GM12878 (cell line): Measurements from ENCODE around the gene LPIN1. TPM values are rescaled to one million over a fixed set of nuclear protein-coding genes. Genes with fewer than 3 reads are reported as not detected.

Source experiments
- ATAC-seq: fragments of 200-7000 bp; cut with Tn5 transposase; 3 replicates; pipeline ENCODE4 v1.9.1; 2020; ENCODE audit warnings: mild to moderate bottlenecking, moderate library complexity
- BruUV-seq: library from RNA; stranded (reverse); fragments of 400-500 nt; replicated peaks from 2 replicates; lab custom pipeline; 2021; lab: Mats Ljungman, UMichigan
- CTCF ChIA-PET: fragments of 300-600 bp; sonication (Branson Sonifier 250); formaldehyde crosslinking; extraction: SDS; loops from one replicate; lab custom pipeline; 2021; ENCODE audit warnings: inconsistent platforms; lab: Yijun Ruan, JAX
- POLR2A ChIA-PET: fragments of 350-600 bp; formaldehyde crosslinking; extraction: SDS; loops from one replicate; lab custom pipeline; 2021; ENCODE audit warnings: inconsistent platforms; lab: Charles Lee
- RAD21 ChIA-PET: fragments of 300-600 bp; sonication (Branson Sonifier 250); formaldehyde crosslinking; loops from one replicate; lab custom pipeline; 2023; ENCODE audit warnings: antibody characterized with exemption; ENCODE audit not compliant: unreplicated experiment; lab: Charles Lee
- SMC1A ChIA-PET: fragments of 300-600 bp; sonication (Branson Sonifier 250); formaldehyde crosslinking; loops from one replicate; lab custom pipeline; 2023; ENCODE audit not compliant: unreplicated experiment, uncharacterized antibody; lab: Charles Lee
- DNase-seq: peaks from one replicate; pipeline ENCODE4 v3.0.0-alpha.2; 2011; ENCODE audit warnings: low read depth, low spot score
- FAIRE-seq: peaks from 3 replicates; lab custom pipeline; 2011; peaks lifted over from hg19 to GRCh38; lab: Jason Lieb, UNC
- H2AFZ ChIP-seq: 2 replicates; pipeline ENCODE4 v1.6.0; 2011; ENCODE audit warnings: low read depth, low read length, control low read depth; ENCODE audit not compliant: control insufficient read depth
- H3K27ac ChIP-seq: 2 replicates; pipeline ENCODE4 v1.5.1; 2011; ENCODE audit warnings: control low read depth; ENCODE audit not compliant: control insufficient read depth, insufficient read depth
- H3K27me3 ChIP-seq, 2 experiments: replicated peaks in 1 of 2; 2 replicates each; pipeline versions ENCODE4 v1.6.0 to v1.6.1; 2011; ENCODE audit warnings: low read length in 1 of 2; ENCODE audit not compliant: control insufficient read depth in 2 of 2, insufficient read depth in 2 of 2
- H3K36me3 ChIP-seq, 2 experiments: 2 replicates each; pipeline ENCODE4 v1.5.1; 2011; ENCODE audit warnings: low read length in 1 of 2; ENCODE audit not compliant: control insufficient read depth in 2 of 2, insufficient read depth in 2 of 2
- H3K4me1 ChIP-seq: 2 replicates; pipeline ENCODE4 v1.6.1; 2011; ENCODE audit warnings: mild to moderate bottlenecking, low read length, moderate library complexity, mixed read lengths; ENCODE audit not compliant: control insufficient read depth, insufficient read depth
- H3K4me2 ChIP-seq: 2 replicates; pipeline ENCODE4 v1.6.0; 2011; ENCODE audit warnings: control low read depth; ENCODE audit not compliant: control insufficient read depth, insufficient read depth
- H3K4me3 ChIP-seq: fragments of 200-600 bp; sonication (generic); 2 replicates; pipeline ENCODE4 v1.5.1; 2016
- H3K79me2 ChIP-seq: 2 replicates; pipeline ENCODE4 v1.6.0; 2011; ENCODE audit warnings: low read length; ENCODE audit not compliant: control insufficient read depth, insufficient read depth
- H3K9ac ChIP-seq: 2 replicates; pipeline ENCODE4 v1.8.0; 2011; ENCODE audit warnings: low read length, control low read depth, mixed read lengths; ENCODE audit not compliant: control insufficient read depth, insufficient read depth
- H3K9me3 ChIP-seq: replicated peaks from 3 replicates; pipeline ENCODE4 v1.5.1; 2011; ENCODE audit warnings: mild to moderate bottlenecking, low read length; ENCODE audit not compliant: control insufficient read depth, insufficient read depth
- H4K20me1 ChIP-seq: 2 replicates; pipeline ENCODE4 v1.6.0; 2011; ENCODE audit not compliant: control insufficient read depth, insufficient read depth
- BCL11A ChIP-seq: IDR thresholded peaks from 2 replicates; pipeline ENCODE4 v1.6.1; 2011; ENCODE audit warnings: low read depth, low read length
- BHLHE40 ChIP-seq, 2 experiments: fragments of 450-650 bp in 1 of 2; IDR thresholded peaks; 2 replicates each; pipeline ENCODE4 v1.6.1; 2011 to 2017; ENCODE audit warnings: low read depth in 2 of 2, borderline replicate concordance in 1 of 2, improper control_type of control experiment in 1 of 2, low read length in 1 of 2, mild to moderate bottlenecking in 1 of 2
- EED ChIP-seq: sonication (generic); IDR thresholded peaks from 2 replicates; pipeline ENCODE4 v1.6.1; 2016; ENCODE audit warnings: antibody characterized with exemption, low read depth
- EP300 ChIP-seq, 2 experiments: fragments of 150-350 bp in 1 of 2; IDR thresholded peaks; 2 replicates each; pipeline ENCODE4 v1.6.1; 2011 to 2012; ENCODE audit warnings: low read depth in 2 of 2, low read length in 2 of 2, borderline replicate concordance in 1 of 2, improper control_type of control experiment in 1 of 2, inconsistent platforms in 1 of 2; ENCODE audit not compliant: control insufficient read depth in 1 of 2
- IRF3 ChIP-seq: fragments of 450-650 bp; IDR thresholded peaks from 2 replicates; pipeline ENCODE4 v1.6.1; 2014; ENCODE audit warnings: mild to moderate bottlenecking
- KLF5 ChIP-seq: fragments of 450-650 bp; IDR thresholded peaks from 2 replicates; pipeline ENCODE4 v1.6.1; 2014; ENCODE audit warnings: mild to moderate bottlenecking; ENCODE audit not compliant: partially characterized antibody
- MYB ChIP-seq: fragments of 150-350 bp; IDR thresholded peaks from 2 replicates; pipeline ENCODE4 v1.6.1; 2014; ENCODE audit warnings: mild to moderate bottlenecking, low read depth, low read length, borderline replicate concordance
- PAX8 ChIP-seq: fragments of 450-650 bp; IDR thresholded peaks from 2 replicates; pipeline ENCODE4 v1.6.1; 2017; ENCODE audit warnings: mild to moderate bottlenecking, moderate library complexity
- SMC3 ChIP-seq: IDR thresholded peaks from 2 replicates; pipeline ENCODE4 v1.6.1; 2011; ENCODE audit warnings: low read length, improper control_type of control experiment, borderline replicate concordance
- STAT1 ChIP-seq: fragments of 450-650 bp; conservative IDR thresholded peaks from 2 replicates; pipeline ENCODE4 v1.6.1; 2014; ENCODE audit warnings: antibody characterized with exemption, mild to moderate bottlenecking
- TARDBP ChIP-seq: IDR thresholded peaks from 2 replicates; pipeline ENCODE4 v1.6.1; 2016; ENCODE audit warnings: borderline replicate concordance
- TCF3 ChIP-seq: IDR thresholded peaks from 2 replicates; pipeline ENCODE4 v1.6.1; 2012; ENCODE audit warnings: low read depth, mild to moderate bottlenecking, low read length, borderline replicate concordance; ENCODE audit not compliant: insufficient read depth
- ZBTB40 ChIP-seq: fragments of 450-650 bp; IDR thresholded peaks from 2 replicates; pipeline ENCODE4 v1.6.1; 2016; ENCODE audit warnings: mild to moderate bottlenecking, moderate library complexity, borderline replicate concordance
- WGBS: methylation state at CpG from one replicate; pipeline ENCODE4 v1.1.6; 2016; ENCODE audit warnings: low lambda C conversion rate; ENCODE audit not compliant: insufficient replicate concordance, insufficient coverage; ENCODE audit errors: missing lambda C conversion rate; 5-methylcytosine and 5-hydroxymethylcytosine counted together
- in situ Hi-C: fragments of 300-500 bp; cut with MboI; formaldehyde crosslinking; loops from 9 replicates; pipeline ENCODE4 v1.14.3; 2018; ENCODE audit warnings: mixed read lengths
- intact Hi-C: fragments of 100-400 bp; cut with micrococcal nuclease; formaldehyde crosslinking; loops from one replicate; pipeline ENCODE4 v1.14.2; 2022; ENCODE audit not compliant: unreplicated experiment
- polyA plus RNA-seq, 11 experiments: library from polyadenylated mRNA; depleted of rRNA in 4 of 11; unstranded in 6 of 11; stranded (reverse) in 5 of 11; fragments of >200 nt; fragmentation: Nextera tagmentation in 4 of 11; fragmentation: Illumina TruSeq in 1 of 11; extraction: Ambion mirVana in 4 of 11; extraction: Trizol in 1 of 11; gene quantifications; 1 replicate in 1 of 11; 2 replicates in 10 of 11; pipeline versions ENCODE4 v1.2.1 to v1.2.3, GENCODE V29; 2011 to 2016; ENCODE audit warnings: inconsistent platforms in 2 of 11, missing spikeins in 2 of 11, low read depth in 1 of 11
- total RNA-seq, 4 experiments: library from RNA; depleted of rRNA in 3 of 4; stranded (reverse); fragments of >200 nt in 3 of 4; fragmentation: Illumina TruSeq in 1 of 4; extraction: Trizol in 1 of 4; gene quantifications; 2 replicates each; pipeline versions ENCODE4 v1.2.1 to v1.2.3, GENCODE V29; 2013 to 2021

Gene LPIN1
- total and polyA plus RNA-seq, 10 of the 15 experiments (the other 5 are each of a cell fraction or from before 2014, with no cell fraction given) = 18.8 to 82.5 (median 50.3) TPM

DNA sequence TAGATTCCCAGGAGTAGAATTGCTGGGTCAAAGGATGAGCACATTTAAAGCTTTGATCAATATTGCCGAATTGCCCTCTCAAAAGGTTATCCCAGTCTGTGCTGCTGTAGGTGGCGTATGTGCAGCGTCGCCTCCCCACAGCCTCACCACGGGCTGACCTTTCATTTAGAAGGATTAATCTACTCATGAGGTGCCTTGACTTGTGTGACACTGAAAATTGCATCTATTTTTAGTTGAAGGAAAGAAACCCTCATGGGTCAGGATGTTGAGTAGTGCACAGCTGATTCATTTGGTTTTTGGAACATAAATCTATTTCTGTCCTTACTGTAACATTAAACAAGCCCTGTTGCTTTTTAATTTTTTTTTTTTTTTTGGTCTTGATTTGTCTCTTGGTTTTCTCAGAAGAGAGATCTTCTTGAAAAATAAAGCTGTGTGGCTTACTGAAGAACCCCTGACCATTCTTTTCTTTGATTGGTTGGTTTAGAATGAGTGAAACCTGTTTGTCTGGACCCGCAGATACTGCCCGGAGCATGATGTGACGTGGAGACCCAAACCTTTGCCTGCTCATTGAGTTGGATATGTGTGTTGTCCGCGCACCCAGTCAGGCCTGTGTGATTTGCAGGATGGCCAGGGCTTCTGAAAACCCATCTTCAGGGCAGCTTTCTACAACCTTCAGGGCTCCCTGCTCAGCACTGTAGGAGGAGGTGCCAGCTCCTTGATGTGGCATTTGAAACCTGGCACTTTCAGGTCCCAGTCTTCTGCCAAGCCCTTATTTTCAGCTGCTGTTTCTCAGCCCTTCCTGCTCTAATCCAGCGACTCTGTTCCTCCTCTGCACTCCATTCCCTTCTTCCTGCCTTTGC lies 61.0 kb downstream of the LPIN1 start (continued):
- TF ChIP-seq IRF3 (no peak), BHLHE40 (IDR thresholded peaks at IDR 0.05; ENCODE audit: borderline replicate concordance in 1 of 2, low read depth in 2 of 2, low read length in 1 of 2) (no peak), SMC3 (no peak), TCF3 (no peak), EED (no peak), STAT1 (no peak), MYB (no peak)
- TF ChIP-seq, all 136 proteins: peak for 0

DNA sequence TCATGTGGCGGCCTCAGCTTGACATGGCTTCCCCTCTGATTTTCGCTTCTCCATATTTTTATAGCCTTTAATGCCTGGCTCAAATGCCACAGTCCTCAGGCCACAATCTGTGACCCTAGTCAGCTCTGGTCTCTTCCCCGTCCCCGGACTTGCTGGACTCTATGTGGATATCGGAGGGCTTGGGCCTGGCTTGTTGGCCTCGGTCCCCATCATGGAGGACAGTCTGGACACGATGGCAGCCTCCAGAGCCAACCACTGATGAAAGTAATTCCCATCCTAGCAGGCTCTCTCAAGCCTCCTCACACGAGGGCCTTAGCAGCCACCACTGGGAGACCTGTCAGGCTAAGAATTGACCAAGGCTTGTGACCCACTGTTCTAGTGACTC lies 61.6 kb downstream of the LPIN1 start:
- RAD21 ChIA-PET = no interaction called here
- no peak overlapping the region for H3K4me3 ChIP-seq
- no peaks in the 10 kb centered on the region for H3K4me1 ChIP-seq
- peaks cover 17 to 42% of the 10 kb centered on the region in 2 experiments for H3K36me3 ChIP-seq
- FAIRE-seq (no peak), DNase-seq (no peak), ATAC-seq (no peak)
- H4K20me1 ChIP-seq = no peaks in the 10 kb centered on the region
- no peak overlapping the region for H2AFZ ChIP-seq
- POLR2A ChIA-PET = interaction anchor here (0.7 kb wide), 1 partner anchor 31 kb away, joined by 4 read pairs; no protein-coding TSS in a partner anchor
- intact Hi-C loops (no loop called here), in situ Hi-C loops (no loop called here)
- CTCF ChIA-PET = interaction anchor here (1.0 kb wide), 1 partner anchor 1199 kb away, joined by 4 read pairs; no protein-coding TSS in a partner anchor
- SMC1A ChIA-PET = interaction anchor here (0.7 kb wide), 1 partner anchor 29 kb away, joined by 3 read pairs; no protein-coding TSS in a partner anchor
- H3K4me2 ChIP-seq = no peak overlapping the region
- no TSS peak for BruUV-seq
- WGBS = 72% methylated on average over 8 of the region's 8 CpGs
- no peak for TF ChIP-seq BCL11A
- no peak for TF ChIP-seq ZBTB40
- TF ChIP-seq EP300 (IDR thresholded peaks at IDR 0.05; ENCODE audit: borderline replicate concordance in 1 of 2, control insufficient read depth in 1 of 2, low read depth in 2 of 2, low read length in 2 of 2) = no peak
- no peak for TF ChIP-seq TARDBP
- no peak for TF ChIP-seq KLF5
- TF ChIP-seq PAX8 = no peak
- H3K9ac ChIP-seq = no peak overlapping the region
- H3K79me2 ChIP-seq = no peaks in the 10 kb centered on the region
- no peaks in the 10 kb centered on the region for H3K9me3 ChIP-seq
- H3K27me3 ChIP-seq = no peaks in the 10 kb centered on the region
- H3K27ac ChIP-seq = no peak overlapping the region
